ENCODE measurements around the gene MYMX. TPM values are rescaled to one million over a fixed set of nuclear protein-coding genes. Genes with fewer than 3 reads are reported as not detected.

Gene MYMX
- total and polyA plus RNA-seq, 2 of the 13 experiments (the other 11 are each of a cell fraction or from before 2014, with no cell fraction given), result not detected

GRCh38 chr6:44247338-44248302 lies 30.9 kb downstream of the MYMX start (continued):
- TF ChIP-seq CEBPZ (IDR thresholded peaks at IDR 0.05; ENCODE audit: low read length), result no peak
- no peak for TF ChIP-seq CSRNP2 (CRISPR knock-in tag; conservative IDR thresholded peaks at IDR 0.05; ENCODE audit: low read depth)
- TF ChIP-seq GTF2F1 (IDR thresholded peaks at IDR 0.05; ENCODE audit: low read length), result no peak
- TF ChIP-seq ZNF18 (CRISPR knock-in tag; IDR thresholded peaks at IDR 0.05; ENCODE audit: insufficient replicate concordance), result no peak
- TF ChIP-seq MZF1 (CRISPR knock-in tag; IDR thresholded peaks at IDR 0.05; ENCODE audit: borderline replicate concordance), result 0 out of 2 replicates have a peak, but pooled peaks have one; percentile 26
- TF ChIP-seq, protein P1, sequence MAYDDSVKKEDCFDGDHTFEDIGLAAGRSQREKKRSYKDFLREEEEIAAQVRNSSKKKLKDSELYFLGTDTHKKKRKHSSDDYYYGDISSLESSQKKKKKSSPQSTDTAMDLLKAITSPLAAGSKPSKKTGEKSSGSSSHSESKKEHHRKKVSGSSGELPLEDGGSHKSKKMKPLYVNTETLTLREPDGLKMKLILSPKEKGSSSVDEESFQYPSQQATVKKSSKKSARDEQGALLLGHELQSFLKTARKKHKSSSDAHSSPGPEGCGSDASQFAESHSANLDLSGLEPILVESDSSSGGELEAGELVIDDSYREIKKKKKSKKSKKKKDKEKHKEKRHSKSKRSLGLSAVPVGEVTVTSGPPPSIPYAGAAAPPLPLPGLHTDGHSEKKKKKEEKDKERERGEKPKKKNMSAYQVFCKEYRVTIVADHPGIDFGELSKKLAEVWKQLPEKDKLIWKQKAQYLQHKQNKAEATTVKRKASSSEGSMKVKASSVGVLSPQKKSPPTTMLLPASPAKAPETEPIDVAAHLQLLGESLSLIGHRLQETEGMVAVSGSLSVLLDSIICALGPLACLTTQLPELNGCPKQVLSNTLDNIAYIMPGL (CRISPR knock-in tag; IDR thresholded peaks at IDR 0.05; ENCODE audit: borderline replicate concordance in 1 of 2, low read depth in 1 of 2), result peak in 1 of 2 experiments; percentile 69; a peak in 3 of 4 replicates
- TF ChIP-seq ZNF335 (CRISPR knock-in tag; IDR thresholded peaks at IDR 0.05), result no peak; the same call in 1 of the 2 replicates
- TF ChIP-seq GLI4 (CRISPR knock-in tag; IDR thresholded peaks at IDR 0.05; ENCODE audit: borderline replicate concordance), result no peak; the same call in 1 of the 2 replicates
- 0 out of 2 replicates have a peak, but pooled peaks have one; percentile 4 for TF ChIP-seq REPIN1 (CRISPR knock-in tag; IDR thresholded peaks at IDR 0.05; ENCODE audit: borderline replicate concordance, low read depth)
- TF ChIP-seq NFAT5 (CRISPR knock-in tag; IDR thresholded peaks at IDR 0.05), result no peak; the same call in 1 of the 2 replicates
- no peak for TF ChIP-seq FOXP1 (IDR thresholded peaks at IDR 0.05)
- TF ChIP-seq FOXP1 (CRISPR knock-in tag; IDR thresholded peaks at IDR 0.05), result no peak
